GM23248 (cell line): ENCODE results near the gene CORO2B. TPM values are rescaled to one million over a fixed set of nuclear protein-coding genes. Genes with fewer than 3 reads are reported as not detected.
A peak's percentile ranks its signal among the peaks of the same experiment; 100 is the strongest.

Experiments
- DNase-seq: peaks from one replicate; pipeline ENCODE4 v3.0.0-alpha.2; 2015
- H2AFZ ChIP-seq: fragments of 200-600 bp; sonication (generic); 2 replicates; pipeline ENCODE4 v1.6.1; 2016; ENCODE audit warnings: antibody characterized with exemption
- H3F3A ChIP-seq: fragments of 200-600 bp; sonication (generic); 2 replicates; pipeline ENCODE4 v1.6.1; 2016; ENCODE audit warnings: mild to moderate bottlenecking, antibody characterized with exemption, mixed run types; ENCODE audit not compliant: insufficient read depth
- H3K27ac ChIP-seq: fragments of 200-600 bp; sonication (generic); 2 replicates; pipeline ENCODE4 v1.5.1; 2016; ENCODE audit warnings: mild to moderate bottlenecking
- H3K27me3 ChIP-seq: fragments of 200-600 bp; sonication (generic); replicated peaks from 2 replicates; pipeline ENCODE4 v1.6.1; 2016; ENCODE audit warnings: mild to moderate bottlenecking; ENCODE audit not compliant: insufficient read depth
- H3K36me3 ChIP-seq: fragments of 200-600 bp; sonication (generic); 2 replicates; pipeline ENCODE4 v1.6.1; 2016; ENCODE audit warnings: low read depth, mild to moderate bottlenecking
- H3K4me1 ChIP-seq: fragments of 200-600 bp; sonication (generic); 2 replicates; pipeline ENCODE4 v1.6.1; 2016; ENCODE audit warnings: mild to moderate bottlenecking; ENCODE audit not compliant: insufficient read depth
- H3K4me2 ChIP-seq: fragments of 200-600 bp; sonication (generic); one replicate; pipeline ENCODE4 v1.6.1; 2016; ENCODE audit warnings: mild to moderate bottlenecking; ENCODE audit not compliant: unreplicated experiment
- H3K4me3 ChIP-seq: fragments of 200-600 bp; sonication (generic); 2 replicates; pipeline ENCODE4 v1.5.1; 2016; ENCODE audit warnings: mild to moderate bottlenecking
- H3K79me2 ChIP-seq: fragments of 200-600 bp; sonication (generic); 2 replicates; pipeline ENCODE4 v1.6.1; 2016; ENCODE audit warnings: mild to moderate bottlenecking; ENCODE audit not compliant: insufficient read depth
- H3K9ac ChIP-seq: fragments of 200-600 bp; sonication (generic); 2 replicates; pipeline ENCODE4 v1.6.1; 2016; ENCODE audit warnings: mild to moderate bottlenecking
- H3K9me2 ChIP-seq: fragments of 200-600 bp; sonication (generic); 2 replicates; pipeline ENCODE4 v1.6.1; 2016; ENCODE audit warnings: mixed run types, mild to moderate bottlenecking, moderate library complexity; ENCODE audit not compliant: insufficient read depth
- H3K9me3 ChIP-seq: fragments of 200-600 bp; sonication (generic); one replicate; pipeline ENCODE4 v1.6.1; 2017; ENCODE audit warnings: low read depth
- H4K20me1 ChIP-seq: fragments of 200-600 bp; sonication (generic); 2 replicates; pipeline ENCODE4 v1.6.0; 2016; ENCODE audit not compliant: insufficient read depth
- EZH2 ChIP-seq: fragments of 200-600 bp; sonication (generic); IDR thresholded peaks from 2 replicates; pipeline ENCODE4 v1.6.1; 2018; ENCODE audit warnings: antibody characterized with exemption, mild to moderate bottlenecking; ENCODE audit not compliant: insufficient read depth, poor library complexity, severe bottlenecking
- EZH2phosphoT487 ChIP-seq: fragments of 200-600 bp; sonication (generic); IDR thresholded peaks from 2 replicates; pipeline ENCODE4 v1.6.1; 2018; ENCODE audit warnings: antibody characterized with exemption, moderate library complexity, mild to moderate bottlenecking, low read depth; ENCODE audit not compliant: insufficient read depth
- WGBS, 2 experiments: methylation state at CpG; one replicate each; pipeline ENCODE4 v1.1.6; 2015 to 2017; ENCODE audit warnings: low lambda C conversion rate in 2 of 2, low coverage in 1 of 2; ENCODE audit errors: missing lambda C conversion rate in 2 of 2; 5-methylcytosine and 5-hydroxymethylcytosine counted together
- in situ Hi-C: fragments of 300-500 bp; cut with MboI; formaldehyde crosslinking; loops from 2 replicates; pipeline ENCODE4 v1.15.0; 2020
- polyA plus RNA-seq: library from polyadenylated mRNA; unstranded; fragments of >200 nt; fragmentation: Nextera tagmentation; extraction: Ambion mirVana; gene quantifications from 2 replicates; pipeline ENCODE4 v1.2.1, GENCODE V29; 2016
- total RNA-seq: library from RNA; depleted of rRNA; stranded (reverse); fragments of >200 nt; shearing (Covaris generic); gene quantifications from 2 replicates; pipeline ENCODE4 v1.2.3, GENCODE V29; 2014

The CORO2B gene
- total and polyA plus RNA-seq, 2 experiments from 2014 or later, result 2.7 to 7.7 TPM

DNA sequence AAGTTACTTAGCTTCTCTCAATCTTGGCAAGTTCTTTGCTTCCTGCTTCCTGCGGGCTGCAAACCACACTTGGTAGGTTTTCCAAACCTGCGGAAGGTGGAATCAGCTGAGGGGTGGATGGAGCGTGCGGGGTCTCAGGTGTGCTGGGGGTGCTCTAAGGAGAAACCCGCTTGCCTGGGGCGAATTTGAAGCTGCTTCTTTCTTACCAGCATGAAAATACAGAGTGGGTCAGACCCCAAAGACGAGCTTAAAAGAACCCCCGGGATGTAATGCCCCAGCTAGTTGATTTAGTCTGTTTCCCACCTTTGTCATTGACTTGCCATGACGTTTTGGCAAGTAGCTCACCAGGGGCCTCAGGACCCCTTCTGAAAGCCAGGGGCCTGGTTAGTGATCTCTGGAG, 28.8 kb upstream of the CORO2B start:
- Histone ChIP-seq H3K36me3 (no peaks in the 10 kb centered on the region), H3K4me3 (no peak overlapping the region), H2AFZ (0 out of 2 replicates have a peak overlapping the region, but pooled peaks have one; percentile 36), H3F3A (peaks cover 8% of the 10 kb centered on the region; the same call in 1 of the 2 replicates), H3K9me3 (no peaks in the 10 kb centered on the region), H3K27ac (no peak overlapping the region), H4K20me1 (no peaks in the 10 kb centered on the region), H3K4me1 (peaks cover 5% of the 10 kb centered on the region; the same call in 1 of the 2 replicates), H3K27me3 (no peaks in the 10 kb centered on the region), H3K9me2 (no peaks in the 10 kb centered on the region), H3K79me2 (no peaks in the 10 kb centered on the region), H3K4me2 (peak overlapping the region; percentile 31), H3K9ac (no peak overlapping the region)
- TF ChIP-seq EZH2phosphoT487 (no peak), EZH2 (no peak)
- 48 to 54% methylated on average over 9 of the region's 9 CpGs for WGBS, 2 experiments
- in situ Hi-C loops, result loop anchor here (5.0 to 10.0 kb wide), 2 partner anchors 127 to 325 kb away; no protein-coding TSS in a partner anchor
- no peak for DNase-seq

DNA sequence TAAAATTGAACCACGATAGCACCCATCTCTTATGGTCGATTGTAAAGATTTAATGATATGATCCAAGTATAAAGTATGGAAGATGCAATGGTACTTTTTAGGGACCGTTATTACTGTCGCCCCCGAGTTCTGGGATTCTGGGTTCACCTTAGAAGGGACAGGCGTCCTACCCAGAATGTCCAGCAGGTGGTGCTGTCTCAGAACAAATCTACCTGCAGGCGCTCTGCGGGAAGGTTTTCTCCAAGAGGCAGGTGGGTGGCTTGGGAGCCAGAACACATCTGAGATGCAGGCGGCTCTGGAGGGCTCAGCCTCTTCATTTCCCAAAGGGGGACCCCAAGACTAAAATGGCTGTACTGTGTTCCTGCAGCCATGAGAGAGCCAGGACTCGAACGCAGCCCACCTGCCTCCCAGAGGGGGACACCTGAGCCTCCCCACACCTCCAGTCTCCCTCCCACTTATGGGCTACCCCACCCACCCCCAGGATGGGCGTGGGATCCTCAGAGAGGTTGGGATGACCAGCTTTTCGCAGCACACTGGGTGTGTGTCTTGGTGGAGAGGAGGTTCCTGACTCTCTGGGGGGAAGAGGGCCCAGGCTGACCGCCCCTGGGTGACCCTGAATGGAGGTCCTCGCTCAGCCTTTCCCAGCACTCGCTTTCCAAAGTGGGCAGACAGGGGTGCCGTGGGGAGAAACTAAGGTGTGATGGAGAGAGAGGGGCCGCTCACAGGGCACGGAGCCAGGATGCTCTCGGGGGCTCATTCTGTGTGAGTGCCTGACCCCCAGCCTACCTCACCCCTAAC, 28.1 kb upstream of the CORO2B start:
- H3K36me3 ChIP-seq, result no peaks in the 10 kb centered on the region
- H2AFZ ChIP-seq, result 0 out of 2 replicates have a peak overlapping the region, but pooled peaks have one; percentile 36
- H3K9me3 ChIP-seq, result no peaks in the 10 kb centered on the region
- H4K20me1 ChIP-seq, result no peaks in the 10 kb centered on the region
- in situ Hi-C loops, result loop anchor here (5.0 to 10.0 kb wide), 2 partner anchors 127 to 324 kb away; no protein-coding TSS in a partner anchor
- no peak overlapping the region for H3K4me3 ChIP-seq
- no peaks in the 10 kb centered on the region for H3K27me3 ChIP-seq
- peaks cover 5% of the 10 kb centered on the region; the same call in 1 of the 2 replicates for H3K4me1 ChIP-seq
- H3K27ac ChIP-seq, result no peak overlapping the region
- H3F3A ChIP-seq, result peaks cover 8% of the 10 kb centered on the region; the same call in 1 of the 2 replicates
- TF ChIP-seq EZH2phosphoT487, result no peak
- no peak for TF ChIP-seq EZH2
- DNase-seq, result peak; percentile 59
- H3K9me2 ChIP-seq, result no peaks in the 10 kb centered on the region
- H3K9ac ChIP-seq, result no peak overlapping the region
- 37 to 40% methylated on average over 20 of the region's 20 CpGs for WGBS, 2 experiments
- H3K79me2 ChIP-seq, result no peaks in the 10 kb centered on the region
- H3K4me2 ChIP-seq, result peak overlapping the region; percentile 31

DNA sequence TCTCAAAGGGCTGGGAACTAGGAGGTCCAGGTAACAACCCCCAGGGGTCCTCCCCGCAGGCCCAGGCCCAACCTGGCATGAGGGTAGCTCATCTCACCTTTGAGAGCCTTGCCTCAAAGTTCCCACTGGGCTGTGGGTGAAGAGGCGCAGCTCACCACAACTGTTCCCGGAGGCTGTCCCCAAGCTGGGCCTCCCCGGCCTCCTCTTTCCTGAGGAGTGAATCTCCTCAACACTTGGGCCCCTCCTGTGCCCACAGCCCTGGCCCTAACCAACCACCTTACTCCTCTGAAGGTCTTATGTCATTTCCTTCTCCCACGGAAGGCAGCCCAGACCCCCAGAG, 27.5 kb upstream of the CORO2B start:
- Histone ChIP-seq H3K36me3 (no peaks in the 10 kb centered on the region), H3K4me1 (peaks cover 5% of the 10 kb centered on the region; the same call in 1 of the 2 replicates), H3K4me3 (no peak overlapping the region), H3K9ac (no peak overlapping the region), H2AFZ (no peak overlapping the region), H4K20me1 (no peaks in the 10 kb centered on the region), H3K27me3 (no peaks in the 10 kb centered on the region), H3K79me2 (no peaks in the 10 kb centered on the region), H3K27ac (no peak overlapping the region), H3K4me2 (no peak overlapping the region), H3K9me2 (no peaks in the 10 kb centered on the region), H3F3A (peaks cover 8% of the 10 kb centered on the region; the same call in 1 of the 2 replicates), H3K9me3 (no peaks in the 10 kb centered on the region)
- in situ Hi-C loops, result loop anchor here (5.0 to 10.0 kb wide), 2 partner anchors 126 to 324 kb away; no protein-coding TSS in a partner anchor
- 55 to 69% methylated on average over 5 of the region's 5 CpGs for WGBS, 2 experiments
- TF ChIP-seq EZH2, result no peak
- TF ChIP-seq EZH2phosphoT487, result no peak
- no peak for DNase-seq

DNA sequence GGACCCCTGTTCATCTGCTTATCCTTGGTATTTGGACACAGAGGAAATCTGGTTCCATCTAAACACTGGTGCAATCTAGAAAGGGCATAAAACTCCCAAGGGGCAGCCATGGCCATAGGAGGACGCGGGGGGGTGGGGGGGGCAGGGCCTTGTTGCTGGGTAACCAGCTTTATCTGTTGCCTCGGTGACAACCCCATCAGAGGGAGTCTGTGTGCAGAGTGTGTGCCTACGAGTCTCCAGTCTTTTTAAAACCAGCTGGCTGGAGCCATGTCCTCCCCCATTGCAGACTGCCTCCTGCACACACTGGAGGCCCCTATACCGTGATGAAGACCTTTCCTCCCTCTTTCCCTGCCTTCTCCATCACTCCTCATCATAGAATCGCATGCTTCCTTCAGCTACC, 26.4 kb upstream of the CORO2B start:
- H3K4me2 ChIP-seq, result no peak overlapping the region
- H3K79me2 ChIP-seq, result no peaks in the 10 kb centered on the region
- no peaks in the 10 kb centered on the region for H3K27me3 ChIP-seq
- peaks cover 8% of the 10 kb centered on the region; the same call in 1 of the 2 replicates for H3F3A ChIP-seq
- WGBS, 2 experiments, result 98 to 100% methylated on average over 4 to 6 of the region's 6 CpGs
- in situ Hi-C loops, result loop anchor here (5.0 to 10.0 kb wide), 2 partner anchors 125 to 322 kb away; no protein-coding TSS in a partner anchor
- H4K20me1 ChIP-seq, result no peaks in the 10 kb centered on the region
- TF ChIP-seq EZH2phosphoT487 (no peak), EZH2 (no peak)
- H3K36me3 ChIP-seq, result no peaks in the 10 kb centered on the region
- no peak overlapping the region for H2AFZ ChIP-seq
- H3K9me3 ChIP-seq, result no peaks in the 10 kb centered on the region
- H3K9me2 ChIP-seq, result no peaks in the 10 kb centered on the region
- no peak overlapping the region for H3K9ac ChIP-seq
- H3K27ac ChIP-seq, result no peak overlapping the region
- no peak for DNase-seq
- H3K4me3 ChIP-seq, result no peak overlapping the region
- peaks cover 5% of the 10 kb centered on the region; the same call in 1 of the 2 replicates for H3K4me1 ChIP-seq
